HAP-1 (cell line): ENCODE results near the gene ZMIZ1.

ENCODE experiments used
- DNase-seq, 2 experiments: peaks; one replicate each; pipeline ENCODE4 v3.0.0-alpha.2; 2016 to 2020; ENCODE audit warnings: low spot score in 2 of 2
- H3K27me3 ChIP-seq: fragments of 250-450 bp; sonication (Bioruptor Pico); 2 replicates; pipeline ENCODE4 v1.5.1; 2020; ENCODE audit warnings: low read depth, mild to moderate bottlenecking, moderate library complexity
- H3K36me3 ChIP-seq: fragments of 250-450 bp; sonication (Bioruptor Pico); replicated peaks from 2 replicates; pipeline ENCODE4 v1.5.1; 2020; ENCODE audit warnings: mild to moderate bottlenecking
- H3K4me1 ChIP-seq: fragments of 250-450 bp; sonication (Bioruptor Pico); 2 replicates; pipeline ENCODE4 v1.5.1; 2020; ENCODE audit warnings: mild to moderate bottlenecking
- H3K4me3 ChIP-seq: fragments of 250-450 bp; sonication (Bioruptor Pico); 2 replicates; pipeline ENCODE4 v1.5.1; 2020; ENCODE audit warnings: mild to moderate bottlenecking, moderate library complexity
- H3K9me3 ChIP-seq: fragments of 250-450 bp; sonication (Bioruptor Pico); 2 replicates; pipeline ENCODE4 v1.5.1; 2020; ENCODE audit warnings: mild to moderate bottlenecking, moderate library complexity
- in situ Hi-C: fragments of 300-500 bp; cut with MboI; formaldehyde crosslinking; loops from 3 replicates; pipeline ENCODE4 v1.14.3; 2020; ENCODE audit warnings: low sequenced_read_pairs, inconsistent platforms, mixed read lengths

The ZMIZ1 gene

DNA sequence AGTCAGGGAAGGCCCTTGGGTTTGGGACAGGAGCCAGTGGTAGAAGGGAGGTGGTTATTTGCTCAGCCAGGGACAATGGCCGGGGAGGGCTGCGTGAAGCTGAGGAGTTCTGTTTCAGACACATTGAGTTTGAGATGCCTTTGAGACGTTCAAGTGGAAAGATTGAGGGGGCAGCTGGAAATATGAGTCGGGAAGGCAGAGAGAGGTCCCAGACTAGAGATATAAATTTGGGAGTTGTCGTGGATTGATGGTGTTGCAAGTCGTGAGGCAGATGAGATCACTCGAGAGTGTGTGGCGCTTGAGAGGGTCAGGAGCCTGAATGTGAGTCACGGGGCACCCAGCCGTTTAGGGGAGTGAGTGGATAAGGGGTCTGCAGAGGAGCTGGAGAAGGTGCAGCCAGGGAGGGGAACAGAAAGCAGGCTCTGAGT is 73.3 kb downstream of the ZMIZ1 start:
- Histone ChIP-seq H3K36me3 (peaks cover 3% of the 10 kb centered on the region; the same call in 1 of the 2 replicates), H3K27me3 (no peaks in the 10 kb centered on the region), H3K4me1 (peaks cover 15% of the 10 kb centered on the region; the same call in 1 of the 2 replicates), H3K4me3 (no peak overlapping the region), H3K9me3 (no peaks in the 10 kb centered on the region)
- no peak for DNase-seq
- in situ Hi-C loops, result no loop called here

DNA sequence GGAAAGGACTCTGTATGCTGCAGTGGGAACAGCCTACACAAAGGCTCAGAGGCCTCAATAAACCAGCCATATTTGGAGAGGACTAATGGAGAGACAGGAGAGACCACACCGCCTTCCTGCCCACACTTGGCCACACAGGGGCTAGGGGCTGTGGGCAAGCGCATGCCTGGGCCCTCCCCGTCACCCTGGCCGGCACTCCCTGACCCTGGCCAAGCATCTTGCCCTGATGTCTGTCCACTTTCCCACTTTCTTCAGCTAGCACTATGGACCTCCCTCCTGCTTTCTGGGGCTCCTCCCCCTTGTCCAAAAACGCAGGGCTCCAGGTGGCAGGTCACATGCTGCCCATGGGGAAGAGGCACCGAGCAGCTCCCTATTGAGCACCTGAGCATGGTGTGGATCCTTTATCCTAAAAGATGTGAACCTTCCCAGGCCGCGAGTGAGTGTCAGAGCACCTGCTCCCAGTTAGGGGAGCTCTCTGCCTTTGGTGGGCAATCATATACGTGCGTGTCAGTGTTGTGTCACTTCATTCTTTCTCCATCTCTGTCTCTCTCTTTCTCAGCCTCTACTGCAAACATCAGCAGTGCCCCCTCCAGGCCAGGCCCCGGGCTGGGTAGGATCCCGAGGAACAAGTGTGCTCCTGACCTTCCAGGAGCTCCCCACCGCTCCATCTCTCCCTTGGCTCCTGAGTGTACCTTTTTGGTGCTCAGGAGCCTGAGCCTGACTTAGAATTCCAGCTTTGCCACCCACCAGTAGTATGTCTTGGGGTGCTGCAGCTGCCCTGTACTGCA is 74.0 kb downstream of the ZMIZ1 start:
- Histone ChIP-seq H3K27me3 (no peaks in the 10 kb centered on the region), H3K36me3 (peaks cover 3% of the 10 kb centered on the region; the same call in 1 of the 2 replicates), H3K9me3 (no peaks in the 10 kb centered on the region), H3K4me3 (no peak overlapping the region), H3K4me1 (peaks cover 15% of the 10 kb centered on the region; the same call in 1 of the 2 replicates)
- in situ Hi-C loops, result no loop called here
- DNase-seq, result no peak

DNA sequence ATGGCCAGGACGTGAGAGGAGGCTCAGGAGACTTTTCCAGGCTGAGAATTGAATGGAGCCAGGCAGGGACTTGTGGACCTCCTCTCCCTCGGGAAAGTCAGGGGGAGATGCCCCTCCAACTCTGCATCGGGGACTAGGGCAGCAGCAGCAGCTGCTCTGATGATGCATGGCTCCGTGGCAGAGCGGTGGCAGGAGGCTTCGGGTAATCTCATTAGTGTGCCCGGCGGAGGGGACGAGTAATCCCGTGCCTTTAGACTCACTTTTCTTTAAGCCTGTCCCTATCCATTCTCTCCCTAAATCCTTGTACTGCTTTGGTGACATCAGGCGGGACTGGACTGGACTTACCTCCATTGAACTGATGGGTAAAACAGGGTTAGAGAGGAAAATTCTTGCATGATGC is 75.1 kb downstream of the ZMIZ1 start:
- H3K4me3 ChIP-seq, result no peak overlapping the region
- H3K9me3 ChIP-seq, result no peaks in the 10 kb centered on the region
- H3K4me1 ChIP-seq, result peaks cover 15% of the 10 kb centered on the region; the same call in 1 of the 2 replicates
- H3K36me3 ChIP-seq, result peaks cover 3% of the 10 kb centered on the region; the same call in 1 of the 2 replicates
- no peak for DNase-seq
- no peaks in the 10 kb centered on the region for H3K27me3 ChIP-seq
- in situ Hi-C loops, result no loop called here

DNA sequence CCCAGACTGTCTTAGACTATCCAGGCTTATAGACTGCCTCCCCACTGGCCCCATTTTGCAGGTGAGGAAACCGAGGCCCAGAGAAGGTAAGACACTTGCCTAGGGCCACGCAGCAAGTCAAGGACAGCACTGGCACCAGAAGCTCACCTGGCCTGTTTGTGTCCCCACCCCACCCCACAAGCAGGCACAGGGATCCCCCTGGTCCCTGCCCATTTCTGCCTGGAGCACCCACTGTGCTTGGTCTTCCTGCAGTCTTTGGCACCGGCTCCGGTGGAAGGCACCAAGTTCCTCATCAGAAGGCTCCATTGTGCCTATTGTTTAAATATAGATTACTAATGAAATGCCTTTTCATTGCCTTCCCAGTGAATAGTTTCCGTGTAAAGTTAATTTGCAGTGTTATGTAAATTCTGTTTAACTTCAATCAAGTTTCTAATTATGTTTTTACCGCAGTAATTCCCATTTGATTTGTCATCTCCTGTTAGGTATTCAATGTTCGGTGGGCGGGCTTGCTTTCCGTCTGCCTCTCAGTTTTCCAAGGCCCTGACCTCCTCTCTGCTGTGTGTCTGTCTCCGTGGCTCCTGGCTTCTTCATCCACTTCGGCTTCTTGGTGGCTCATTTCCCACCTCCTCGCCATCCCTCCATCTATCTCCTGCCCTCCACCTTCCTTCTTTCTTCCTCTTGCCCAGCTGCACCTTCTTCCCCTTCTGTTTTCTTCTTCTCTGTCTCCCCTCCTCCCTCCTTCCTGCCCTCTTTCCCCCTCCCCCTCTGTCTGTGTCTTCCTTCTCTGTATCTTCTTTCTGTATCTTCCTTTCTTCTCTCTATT is 75.8 kb downstream of the ZMIZ1 start:
- in situ Hi-C loops, result no loop called here
- DNase-seq, result no peak
- H3K4me3 ChIP-seq, result no peak overlapping the region
- peaks cover 17% of the 10 kb centered on the region; the same call in 1 of the 2 replicates for H3K4me1 ChIP-seq
- H3K36me3 ChIP-seq, result peaks cover 3% of the 10 kb centered on the region; the same call in 1 of the 2 replicates
- H3K9me3 ChIP-seq, result no peaks in the 10 kb centered on the region
- H3K27me3 ChIP-seq, result no peaks in the 10 kb centered on the region

DNA sequence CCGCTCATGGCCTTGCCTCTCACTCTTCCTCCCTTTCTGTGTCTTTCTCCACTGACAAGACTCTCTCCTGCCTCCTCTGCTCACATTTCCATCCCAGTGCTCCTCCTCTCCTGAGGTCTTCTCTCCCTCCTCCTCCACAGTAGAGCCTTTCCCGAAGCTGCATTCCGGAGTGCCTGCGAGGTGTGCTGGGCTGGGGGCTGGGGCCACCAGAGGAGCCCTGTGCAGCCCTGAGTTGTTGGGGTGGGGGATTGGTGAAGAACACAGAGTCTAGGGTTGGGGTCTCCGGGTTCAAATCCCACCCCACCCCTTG is 76.4 kb downstream of the ZMIZ1 start:
- in situ Hi-C loops, result no loop called here
- Histone ChIP-seq H3K4me1 (peaks cover 17% of the 10 kb centered on the region; the same call in 1 of the 2 replicates), H3K4me3 (no peak overlapping the region), H3K27me3 (no peaks in the 10 kb centered on the region), H3K9me3 (no peaks in the 10 kb centered on the region), H3K36me3 (peaks cover 3% of the 10 kb centered on the region; the same call in 1 of the 2 replicates)
- no peak for DNase-seq

DNA sequence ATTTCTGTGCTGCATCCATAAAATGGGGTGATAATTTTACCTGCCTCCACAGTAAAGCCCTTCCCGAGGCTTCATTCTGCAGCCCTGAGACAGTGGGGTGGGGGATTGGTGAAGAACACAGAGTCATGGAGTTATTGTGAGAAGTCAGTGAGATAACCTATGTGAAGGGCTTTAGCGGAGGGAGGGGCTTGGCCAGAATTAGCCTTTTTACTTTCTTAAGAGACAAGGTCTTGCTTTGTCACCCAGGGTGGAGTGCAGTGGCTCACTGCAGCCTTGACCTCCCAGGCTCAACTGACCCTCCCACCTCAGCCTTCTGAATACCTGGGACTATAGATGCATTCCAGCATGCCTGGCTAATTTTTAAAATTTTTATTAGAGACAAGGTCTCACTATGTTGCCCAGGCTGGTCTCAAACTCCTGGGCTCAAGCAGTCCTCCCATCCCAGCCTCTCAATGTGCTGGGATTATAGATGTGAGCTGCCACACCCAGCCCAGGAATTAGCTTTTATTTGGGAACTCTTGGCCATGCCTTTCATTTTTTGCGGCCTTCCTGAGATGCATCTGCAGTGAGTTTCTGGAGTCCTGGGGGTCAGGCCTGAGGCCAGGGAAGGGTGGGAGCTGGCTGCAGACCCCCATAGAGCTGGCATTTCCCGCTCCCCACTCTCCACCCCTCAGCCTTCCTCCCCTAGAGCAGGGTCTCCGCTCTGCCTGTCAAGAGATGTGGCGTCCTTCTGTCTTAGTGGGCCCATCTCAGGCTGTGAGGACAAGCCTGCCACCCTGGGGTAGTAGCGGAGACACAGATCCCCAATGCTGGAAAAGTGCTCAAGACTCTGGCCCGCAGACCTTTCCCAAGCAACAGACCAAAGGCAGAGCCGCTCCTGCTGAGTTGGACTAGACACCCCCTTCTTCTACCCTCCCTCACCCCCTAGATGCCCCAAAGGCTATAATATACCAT is 77.0 kb downstream of the ZMIZ1 start:
- H3K36me3 ChIP-seq, result peaks cover 3% of the 10 kb centered on the region; the same call in 1 of the 2 replicates
- DNase-seq, result peak; percentile 14 to 29

DNA sequence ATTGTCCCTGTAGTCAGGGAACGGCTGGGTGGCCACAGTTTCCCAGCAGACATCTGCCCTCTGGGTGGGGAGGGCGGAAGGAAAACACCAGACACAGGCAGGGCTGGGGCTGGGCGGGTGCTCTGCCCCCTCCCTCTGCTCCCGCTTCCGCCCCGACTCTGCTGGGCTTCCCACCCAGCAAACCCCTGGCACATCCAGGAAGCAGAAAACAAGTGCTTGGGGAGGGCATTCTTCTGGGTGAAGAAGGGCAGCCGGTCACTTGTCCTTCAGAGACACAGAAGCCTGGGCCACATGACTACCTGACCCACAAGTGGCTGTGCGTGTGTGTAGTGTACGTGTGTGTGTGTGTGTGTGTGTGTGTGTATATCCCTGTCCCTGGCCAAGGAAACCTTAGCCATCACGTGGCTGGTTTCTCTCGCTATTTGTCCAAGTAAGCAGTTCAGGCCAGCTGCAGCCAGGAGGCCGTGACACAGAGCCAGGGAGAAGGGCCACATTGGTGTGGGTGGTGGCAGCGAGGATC is 77.9 kb downstream of the ZMIZ1 start:
- DNase-seq, result no peak
- peaks cover 17% of the 10 kb centered on the region; the same call in 1 of the 2 replicates for H3K4me1 ChIP-seq
- H3K4me3 ChIP-seq, result no peak overlapping the region
- H3K9me3 ChIP-seq, result no peaks in the 10 kb centered on the region
- in situ Hi-C loops, result no loop called here
- no peaks in the 10 kb centered on the region for H3K27me3 ChIP-seq
- H3K36me3 ChIP-seq, result peaks cover 3% of the 10 kb centered on the region; the same call in 1 of the 2 replicates

More for the DNA sequence above, 77.0 kb downstream of the ZMIZ1 start:
- Histone ChIP-seq H3K9me3 (no peaks in the 10 kb centered on the region), H3K4me3 (no peak overlapping the region), H3K27me3 (no peaks in the 10 kb centered on the region), H3K4me1 (peaks cover 17% of the 10 kb centered on the region; the same call in 1 of the 2 replicates)
- in situ Hi-C loops, result no loop called here

DNA sequence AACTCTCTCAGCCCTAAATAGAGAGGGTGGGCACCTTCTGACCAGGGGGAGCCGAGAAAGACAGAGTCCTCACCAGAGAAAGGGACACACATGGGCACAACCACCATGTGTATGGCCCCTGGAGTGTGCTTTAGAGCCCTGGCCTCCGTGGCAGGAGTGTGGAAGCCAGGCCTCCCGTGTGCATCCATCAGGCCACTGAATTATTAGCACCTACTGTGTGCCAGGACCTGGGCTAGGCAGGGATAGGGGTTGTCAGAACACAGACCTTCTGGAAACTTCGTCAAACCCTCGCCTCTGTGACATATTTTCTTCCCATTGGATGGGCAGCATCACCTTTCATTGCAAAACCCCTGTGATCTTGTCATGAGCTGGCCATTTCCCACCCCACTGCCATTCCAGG is 78.5 kb downstream of the ZMIZ1 start:
- in situ Hi-C loops, result no loop called here
- H3K4me1 ChIP-seq, result peaks cover 17% of the 10 kb centered on the region; the same call in 1 of the 2 replicates
- DNase-seq, result no peak

DNA sequence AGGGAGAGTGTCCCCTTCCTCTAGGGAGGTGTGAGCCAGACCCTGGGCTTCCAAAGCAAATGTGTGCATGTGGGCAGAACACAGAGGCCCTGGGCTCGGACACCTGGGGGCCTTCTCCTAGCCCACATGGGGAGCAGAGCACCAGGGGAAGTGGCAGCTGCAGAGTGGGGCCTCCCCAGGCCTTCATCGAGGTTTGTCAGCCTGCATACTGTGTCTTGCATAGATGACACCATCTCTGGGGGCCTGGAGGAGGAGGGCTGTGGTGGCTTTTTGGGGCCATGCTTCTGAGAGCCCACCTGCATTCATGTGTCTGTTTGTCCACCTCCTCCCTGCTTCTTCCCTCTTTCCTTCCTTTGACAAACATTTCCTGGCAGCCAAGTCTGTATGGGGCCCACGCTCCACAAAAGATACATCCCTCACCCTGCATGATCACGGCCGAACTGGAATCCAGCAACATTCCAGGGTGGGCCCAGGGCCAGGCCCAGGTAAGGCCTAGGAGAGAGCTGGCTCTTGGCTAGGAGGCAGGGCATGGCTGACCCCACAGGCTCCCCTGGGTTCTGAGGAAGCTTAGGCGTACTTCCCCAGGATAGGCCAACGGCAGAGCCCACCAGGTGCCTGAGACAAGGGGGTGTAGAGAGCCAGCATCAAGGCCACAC is 79.2 kb downstream of the ZMIZ1 start:
- in situ Hi-C loops, result no loop called here
- Histone ChIP-seq H3K9me3 (no peaks in the 10 kb centered on the region), H3K36me3 (no peaks in the 10 kb centered on the region), H3K4me3 (no peak overlapping the region), H3K27me3 (no peaks in the 10 kb centered on the region), H3K4me1 (peaks cover 17% of the 10 kb centered on the region; the same call in 1 of the 2 replicates)
- DNase-seq, result no peak

More for the DNA sequence above, 78.5 kb downstream of the ZMIZ1 start:
- Histone ChIP-seq H3K27me3 (no peaks in the 10 kb centered on the region), H3K36me3 (no peaks in the 10 kb centered on the region), H3K9me3 (no peaks in the 10 kb centered on the region), H3K4me3 (no peak overlapping the region)

DNA sequence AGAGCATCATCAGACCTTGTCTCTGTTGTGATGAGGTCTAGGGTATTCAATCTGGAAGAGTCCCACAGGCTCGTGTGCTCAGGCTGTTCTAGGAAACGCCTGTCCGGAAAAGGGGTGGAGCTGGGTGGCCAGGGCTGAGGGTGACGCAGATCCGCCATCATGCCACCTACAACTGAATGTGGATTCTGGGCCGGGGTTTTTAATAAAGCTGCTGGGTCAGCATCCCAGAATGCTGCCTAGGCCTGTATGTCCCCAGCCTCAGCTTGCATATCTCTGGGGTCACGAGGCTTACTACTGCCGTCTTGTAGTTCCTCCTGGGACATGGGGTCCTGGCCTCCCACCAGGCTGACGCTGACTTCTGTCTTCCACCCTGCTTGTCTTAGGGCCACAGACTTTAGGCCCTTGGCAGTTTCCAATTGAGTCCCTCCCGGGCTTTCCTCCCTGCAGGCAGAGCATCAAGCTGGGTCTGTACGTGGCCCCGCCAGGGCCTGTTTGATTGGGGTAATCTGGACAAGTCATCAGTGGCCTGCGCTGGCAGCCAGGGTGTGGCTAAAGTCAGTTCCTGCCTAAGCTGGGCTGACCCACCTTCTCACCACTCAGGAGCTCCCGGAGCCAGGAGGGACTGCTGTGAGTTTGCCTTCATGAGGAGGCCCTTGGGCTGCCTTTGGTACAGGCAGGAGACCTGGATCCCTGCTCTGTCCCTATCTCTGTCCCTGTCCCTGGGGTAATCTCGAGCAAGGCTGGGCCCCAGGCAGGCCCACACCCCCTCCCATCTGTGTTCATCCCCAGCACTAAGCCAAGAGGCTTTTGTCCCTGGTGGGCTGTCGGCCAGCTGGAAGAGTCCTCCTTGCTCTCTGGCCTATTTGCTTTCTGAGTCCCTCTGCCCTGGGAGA is 79.9 kb downstream of the ZMIZ1 start:
- no peaks in the 10 kb centered on the region for H3K36me3 ChIP-seq
- no peaks in the 10 kb centered on the region for H3K9me3 ChIP-seq
- no peak for DNase-seq
- no peaks in the 10 kb centered on the region for H3K27me3 ChIP-seq
- peaks cover 17% of the 10 kb centered on the region; the same call in 1 of the 2 replicates for H3K4me1 ChIP-seq
- in situ Hi-C loops, result no loop called here
- no peak overlapping the region for H3K4me3 ChIP-seq

DNA sequence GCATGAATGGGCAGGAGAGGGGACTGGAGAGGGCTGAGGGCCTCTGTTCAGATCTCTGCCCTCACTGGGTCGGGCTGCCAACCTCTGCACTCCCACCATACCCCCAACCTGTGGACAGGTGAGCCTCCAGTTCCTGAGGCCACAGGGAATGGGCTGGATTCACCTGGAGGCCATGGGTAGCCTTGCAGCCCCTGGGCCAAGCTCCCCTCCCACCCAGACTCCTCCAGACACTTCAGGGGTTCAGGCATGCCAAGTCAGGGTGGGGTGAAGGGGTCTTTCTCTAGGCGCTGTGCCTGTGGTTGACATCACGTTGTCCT is 80.5 kb downstream of the ZMIZ1 start:
- peaks cover 16% of the 10 kb centered on the region; the same call in 1 of the 2 replicates for H3K4me1 ChIP-seq

More for the DNA sequence above, 80.5 kb downstream of the ZMIZ1 start:
- no peak overlapping the region for H3K4me3 ChIP-seq
- no peak for DNase-seq
- H3K27me3 ChIP-seq, result no peaks in the 10 kb centered on the region
- in situ Hi-C loops, result no loop called here
- H3K36me3 ChIP-seq, result no peaks in the 10 kb centered on the region
- no peaks in the 10 kb centered on the region for H3K9me3 ChIP-seq
